ENCODE measurements around the gene SMIM7.
A peak's percentile ranks its signal among the peaks of the same experiment; 100 is the strongest.
"Not testable (repeated sequence)": the region's sequence is repeated elsewhere in the genome, so short reads cannot be mapped to it uniquely, and the experiment has no call there.

Gene SMIM7

GRCh38 chr19:16654140-16654539 lies 5.8 kb downstream of the SMIM7 start:
- DNase-seq: no peak

DNA sequence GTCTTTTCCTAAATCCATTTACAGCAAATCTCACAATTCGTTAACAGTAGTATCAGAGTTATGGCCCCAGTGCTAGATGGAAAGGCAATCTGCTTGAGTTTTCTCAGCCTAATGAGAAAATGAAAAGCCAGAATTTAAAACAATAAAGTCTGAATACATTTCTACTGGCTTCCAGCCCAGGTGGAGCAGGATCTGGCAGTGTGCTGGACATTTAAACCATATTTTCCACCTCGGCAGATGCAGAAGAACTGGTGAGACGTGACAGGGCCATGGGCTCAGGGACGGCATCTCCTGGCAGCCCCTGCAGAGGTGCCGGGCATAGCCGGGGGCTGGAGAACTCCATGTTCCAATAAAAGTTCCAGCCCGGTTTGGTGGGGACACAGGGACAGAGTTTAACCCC lies 7.1 kb downstream of the SMIM7 start:
- DNase-seq: no peak

DNA sequence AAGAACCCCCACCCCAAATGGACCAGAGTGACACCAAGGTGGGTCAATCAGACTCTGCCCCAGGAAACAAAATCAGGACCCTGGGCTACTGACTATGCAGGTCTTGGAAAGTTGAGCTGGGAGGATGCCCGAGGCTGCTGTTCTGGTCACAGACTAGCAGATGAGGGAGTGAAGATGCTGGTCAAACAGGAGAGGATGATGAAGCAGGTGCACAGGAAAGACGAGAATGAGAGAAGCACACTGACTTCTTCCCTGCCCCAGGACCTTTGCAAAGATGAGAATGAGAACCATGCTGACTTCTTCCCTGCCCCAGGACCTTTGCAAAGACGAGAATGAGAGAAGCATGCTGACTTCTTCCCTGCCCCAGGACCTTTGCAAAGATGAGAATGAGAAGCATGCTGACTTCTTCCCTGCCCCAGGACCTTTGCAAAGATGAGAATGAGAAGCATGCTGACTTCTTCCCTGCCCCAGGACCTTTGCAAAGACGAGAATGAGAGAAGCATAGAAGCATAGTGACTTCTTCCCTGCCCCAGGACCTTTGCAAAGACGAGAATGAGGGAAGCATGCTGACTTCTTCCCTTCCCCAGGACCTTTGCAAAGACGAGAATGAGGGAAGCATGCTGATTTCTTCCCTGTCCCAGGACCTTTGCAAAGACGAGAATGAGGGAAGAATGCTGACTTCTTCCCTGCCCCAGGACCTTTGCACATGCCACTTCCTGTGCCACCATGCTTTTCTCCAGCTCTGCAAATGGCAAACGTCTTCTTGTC lies 8.3 kb downstream of the SMIM7 start:
- not testable (repeated sequence) for DNase-seq

DNA sequence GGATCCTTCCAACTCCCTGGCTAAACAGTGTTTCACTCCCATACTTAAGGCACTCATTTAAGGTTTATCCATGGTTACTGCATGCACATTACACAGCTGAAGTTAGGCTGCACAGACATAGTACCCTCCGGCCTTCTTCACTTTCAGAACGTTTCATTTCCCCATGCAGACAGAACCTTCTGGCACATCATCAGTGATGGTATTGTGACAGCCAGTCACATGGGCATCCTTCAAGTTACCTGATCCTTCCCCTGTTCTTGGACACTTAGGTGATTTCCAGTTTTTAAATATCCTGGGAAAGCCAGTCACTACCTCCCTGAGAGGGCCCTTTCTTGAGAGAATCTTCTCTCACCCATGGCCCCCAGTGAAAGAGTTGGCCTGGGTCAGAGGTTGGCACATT lies 9.1 kb downstream of the SMIM7 start:
- no peak for DNase-seq

GRCh38 chr19:16649734-16650133 lies 10.2 kb downstream of the SMIM7 start:
- DNase-seq: no peak

- no peak for DNase-seq
Measured at GRCh38 chr19:16645140-16645539, 14.8 kb downstream of the SMIM7 start.

DNA sequence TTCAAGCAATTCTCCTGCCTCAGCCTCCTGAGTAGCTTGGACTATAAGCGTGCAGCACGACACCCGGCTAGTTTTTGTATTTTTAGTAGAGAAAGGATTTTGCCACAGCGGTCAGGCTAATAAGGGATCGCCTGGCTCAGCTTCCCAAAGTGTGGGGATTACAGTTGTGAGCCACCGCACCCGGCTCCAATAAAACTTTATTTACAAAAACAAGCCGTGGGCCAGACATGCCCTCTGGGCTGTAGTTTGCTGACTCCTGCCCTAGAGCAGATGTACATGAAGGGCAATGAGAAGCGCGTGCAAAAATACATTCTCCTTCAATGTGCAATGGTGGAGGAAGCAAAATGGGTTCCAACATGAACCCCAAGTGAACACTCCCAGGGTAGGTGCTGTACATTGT lies 18.2 kb downstream of the SMIM7 start:
- no peak for DNase-seq

- no peak for DNase-seq
Measured at GRCh38 chr19:16640951-16641350, 19.0 kb downstream of the SMIM7 start.

DNA sequence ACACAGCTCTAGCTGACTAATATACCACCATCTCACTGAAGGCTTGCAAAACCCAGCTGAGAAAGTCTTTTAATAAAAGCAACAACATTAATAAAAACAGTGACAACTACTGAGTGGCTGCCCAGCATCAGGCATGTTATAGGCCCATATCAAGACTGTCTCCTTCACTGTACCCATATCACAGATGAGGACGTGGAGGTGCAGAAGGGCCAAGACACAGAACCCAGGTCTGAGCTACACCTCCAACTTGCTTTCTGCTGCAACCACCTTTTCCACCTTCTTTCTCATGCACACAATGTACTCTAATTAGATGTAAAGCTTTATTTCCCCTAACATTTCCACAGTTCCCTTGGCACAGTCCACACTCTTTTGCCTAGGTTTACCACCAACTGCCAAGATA lies 21.3 kb downstream of the SMIM7 start:
- DNase-seq: no peak

GRCh38 chr19:16637535-16637934 lies 22.4 kb downstream of the SMIM7 start:
- no peak for DNase-seq

DNA sequence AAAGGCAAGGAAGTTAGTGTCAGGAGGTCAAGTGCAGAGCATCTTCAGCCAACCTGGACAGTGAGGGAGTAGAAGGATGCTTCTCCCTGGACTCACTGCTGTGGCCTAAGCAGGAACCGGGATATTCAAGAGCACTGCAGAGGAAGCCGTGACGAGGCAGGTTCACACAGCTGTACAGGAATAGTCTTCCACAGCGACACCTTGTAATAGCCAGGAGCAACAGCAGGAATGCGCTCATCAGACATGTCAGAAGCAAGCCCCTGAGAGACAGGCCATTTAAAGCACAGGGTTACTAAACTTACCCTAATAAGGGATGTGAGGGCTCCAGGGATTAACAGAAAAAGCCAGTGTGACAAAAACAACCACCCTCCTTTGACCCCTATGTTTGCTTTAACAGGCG lies 28.5 kb downstream of the SMIM7 start:
- no peak for DNase-seq

DNA sequence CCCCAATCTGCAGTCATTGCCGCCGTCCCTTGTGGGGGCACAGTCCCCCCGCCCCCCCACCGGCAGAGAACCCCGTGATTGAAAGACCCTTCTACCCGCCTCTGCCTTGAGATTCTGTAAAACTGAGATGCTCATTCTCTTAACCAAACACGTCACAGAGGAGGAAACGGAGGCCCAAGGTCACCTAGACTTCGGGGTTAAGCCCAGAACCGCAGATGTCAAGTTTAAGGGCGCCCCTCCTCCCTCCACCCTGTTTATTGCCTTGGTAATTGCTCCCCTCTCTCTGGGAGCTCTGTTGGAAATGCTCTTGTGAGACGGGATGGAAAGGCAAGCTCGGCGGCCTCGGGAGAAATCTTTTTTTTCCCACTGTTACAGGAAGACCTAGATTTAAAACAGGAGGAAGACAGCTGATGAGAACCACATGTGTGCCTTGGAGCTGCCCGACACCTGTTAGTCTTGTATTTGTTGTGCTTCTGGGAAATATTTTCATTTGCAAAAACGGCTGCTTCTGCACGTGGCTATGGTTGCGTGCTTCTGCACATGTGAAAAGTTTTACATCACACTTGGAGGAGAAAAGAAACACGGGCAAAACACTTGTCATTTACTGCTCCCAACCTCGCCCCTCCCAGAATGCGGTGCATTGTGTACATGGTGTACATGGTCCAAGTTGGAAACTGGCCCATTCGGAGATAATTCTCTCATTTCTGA lies 30.8 kb downstream of the SMIM7 start:
- DNase-seq: peak; percentile 81

DNA sequence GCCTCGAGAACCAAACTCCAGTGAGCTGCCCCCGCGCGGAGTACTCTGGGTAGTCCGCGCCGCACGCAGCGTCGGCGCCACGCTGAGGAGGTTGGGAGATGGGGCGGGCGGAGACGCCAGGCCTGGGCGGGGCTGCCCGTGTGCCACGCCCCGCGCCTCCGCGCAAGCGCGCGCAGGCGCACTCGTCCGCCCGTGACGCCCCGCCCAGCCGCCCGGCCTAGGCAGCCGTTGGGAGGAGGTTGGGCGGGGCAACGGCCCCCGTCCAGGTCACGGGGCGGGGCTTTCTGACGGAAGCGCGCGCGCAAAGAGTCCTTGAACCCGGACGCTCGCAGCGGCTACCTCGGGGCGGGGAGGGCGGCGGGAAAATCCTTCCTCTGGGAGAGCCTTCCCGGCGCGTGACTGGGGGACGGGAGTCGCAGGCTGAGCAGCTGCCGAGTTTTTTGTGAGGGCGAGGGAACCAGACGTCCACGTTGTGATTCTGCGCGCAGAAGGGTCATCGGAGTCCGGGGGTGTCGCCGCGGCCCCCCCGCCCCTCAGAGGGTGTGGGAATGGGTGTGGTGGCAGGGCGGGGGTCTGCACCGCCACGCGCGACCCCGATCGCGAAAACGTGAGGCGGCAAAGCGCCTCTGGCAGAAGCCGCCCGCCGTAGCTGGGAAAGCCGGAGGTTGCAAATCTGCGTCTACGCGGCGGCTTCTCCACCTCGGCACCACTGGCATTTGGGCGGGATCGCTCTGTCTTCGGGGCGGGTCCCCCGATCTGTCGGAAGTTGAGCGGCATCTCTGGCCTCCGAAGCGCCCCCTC lies 31.6 kb downstream of the SMIM7 start, which contains the start of gene MED26:
Gene MED26, minus strand, starts transcription at position 22 of the 801 bp plus-strand sequence. CDS start 261 bp downstream, outside the sequence.
- peak; percentile 99 for DNase-seq

- peak; percentile 49 for DNase-seq
Measured at GRCh38 chr19:16627928-16628182, 32.1 kb downstream of the SMIM7 start.

GRCh38 chr19:16627193-16627927 lies 32.6 kb downstream of the SMIM7 start:
- DNase-seq: no peak

DNA sequence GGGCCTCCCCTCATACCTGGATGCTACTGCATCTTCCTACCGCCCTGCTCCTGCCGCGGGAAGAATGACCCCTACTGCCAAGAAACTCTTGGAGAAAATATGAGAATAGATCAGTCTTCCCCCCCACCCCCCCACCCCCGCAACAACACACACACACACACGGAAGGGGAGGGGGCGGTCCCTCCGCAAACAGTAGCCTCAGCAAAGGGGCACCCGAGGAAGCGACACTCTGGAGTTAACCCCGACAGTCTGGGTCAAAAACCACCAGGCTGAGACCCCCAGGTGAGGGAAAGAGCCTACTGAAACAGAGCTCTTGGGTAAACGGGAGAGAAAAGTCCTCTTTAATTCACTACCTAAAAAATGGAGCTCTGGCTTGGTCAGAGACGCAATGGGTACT lies 33.1 kb downstream of the SMIM7 start:
- no peak for DNase-seq

- DNase-seq: no peak
Measured at GRCh38 chr19:16625163-16625958, 34.6 kb downstream of the SMIM7 start.

GRCh38 chr19:16624236-16624635 lies 35.7 kb downstream of the SMIM7 start:
- DNase-seq: no peak

DNA sequence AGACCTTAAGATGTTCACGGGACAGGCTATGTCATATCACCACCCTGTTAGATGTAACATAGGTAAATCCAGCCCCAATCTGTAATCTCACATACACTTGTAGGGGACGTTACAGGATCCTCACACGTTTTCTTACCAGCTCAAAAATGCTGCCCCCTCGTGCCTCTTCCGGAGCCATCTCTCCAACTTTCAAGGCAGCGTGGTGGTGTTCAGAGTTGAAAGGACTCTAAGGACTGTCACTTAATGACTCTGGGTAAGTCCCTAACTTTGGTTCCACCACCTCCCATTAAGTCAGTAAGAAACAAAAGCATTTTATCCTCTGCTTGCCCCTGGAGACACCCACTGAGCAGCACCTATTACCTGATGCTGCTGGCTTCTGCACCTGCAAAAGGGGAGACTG lies 36.4 kb downstream of the SMIM7 start:
- no peak for DNase-seq

DNA sequence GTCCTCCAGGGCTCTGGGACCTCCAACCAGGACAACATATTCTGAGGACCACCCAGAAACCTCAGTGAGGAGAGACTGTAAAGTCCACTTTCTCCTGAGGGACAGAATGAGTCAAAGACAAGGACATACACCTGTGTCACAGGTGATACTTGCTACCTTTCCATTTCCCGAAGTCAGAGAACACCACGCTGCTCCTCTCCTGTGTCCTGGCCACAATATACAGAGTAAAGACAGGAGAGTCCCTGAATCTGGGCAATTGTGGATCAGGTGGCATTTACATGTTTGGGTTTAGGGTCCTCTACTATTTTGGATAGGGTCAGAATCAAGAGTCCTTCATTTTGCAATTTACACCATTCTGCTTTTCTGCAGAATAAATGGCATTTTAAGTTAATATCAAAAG lies 36.9 kb downstream of the SMIM7 start:
- DNase-seq: no peak

- DNase-seq: no peak
Measured at GRCh38 chr19:16621165-16621800, 38.7 kb downstream of the SMIM7 start.

DNA sequence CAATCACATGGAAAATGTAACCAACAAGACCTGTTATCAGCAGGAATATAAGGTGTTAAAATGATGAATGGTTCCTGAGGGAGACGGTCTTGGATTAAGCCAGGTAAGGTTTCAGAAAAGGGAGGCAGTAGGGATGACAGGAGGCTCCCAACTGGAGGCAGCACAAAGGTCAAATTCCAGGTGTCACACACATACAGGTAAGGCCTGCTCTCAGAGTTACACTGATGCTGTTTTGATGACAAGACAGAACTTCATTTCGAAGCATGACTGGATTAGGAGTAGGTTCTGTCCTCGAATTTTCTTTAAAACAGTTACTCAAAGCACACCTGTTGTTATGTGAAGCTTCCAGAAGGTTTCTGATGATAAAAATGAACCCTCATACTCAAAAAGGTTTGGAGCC lies 39.4 kb downstream of the SMIM7 start:
- DNase-seq: no peak
